AG09309 (cell line): ENCODE data around the gene ST8SIA2.

Experiments used
- DNase-seq: peaks from one replicate; pipeline ENCODE4 v3.0.0-alpha.2; 2010; ENCODE audit warnings: low read depth
- H3K4me3 ChIP-seq: 2 replicates; pipeline ENCODE4 v1.5.1; 2011; ENCODE audit warnings: mild to moderate bottlenecking, low read depth, low read length, moderate library complexity; ENCODE audit not compliant: control insufficient read depth
- CTCF ChIP-seq: IDR thresholded peaks from 2 replicates; pipeline ENCODE4 v1.5.1; 2011; ENCODE audit warnings: mild to moderate bottlenecking, low read depth, low read length, inconsistent platforms; ENCODE audit not compliant: insufficient read depth, control insufficient read depth; ENCODE audit errors: missing control alignments

Gene ST8SIA2

GRCh38 chr15:92485441-92485840, 91.8 kb downstream of the ST8SIA2 start:
- no peak overlapping the region for H3K4me3 ChIP-seq
- no peak for TF ChIP-seq CTCF
- no peak for DNase-seq

- no peak for DNase-seq
- TF ChIP-seq CTCF, result no peak
Measured at GRCh38 chr15:92492551-92493115, 99.0 kb downstream of the ST8SIA2 start.

GRCh38 chr15:92494806-92495336, 101.2 kb downstream of the ST8SIA2 start:
- DNase-seq, result no peak
- TF ChIP-seq CTCF, result no peak
- no peak overlapping the region for H3K4me3 ChIP-seq

More at GRCh38 chr15:92492551-92493115, 99.0 kb downstream of the ST8SIA2 start:
- H3K4me3 ChIP-seq, result no peak overlapping the region

- H3K4me3 ChIP-seq, result no peak overlapping the region
- TF ChIP-seq CTCF, result no peak
- no peak for DNase-seq
Measured at GRCh38 chr15:92495446-92495845, 101.8 kb downstream of the ST8SIA2 start.

DNA sequence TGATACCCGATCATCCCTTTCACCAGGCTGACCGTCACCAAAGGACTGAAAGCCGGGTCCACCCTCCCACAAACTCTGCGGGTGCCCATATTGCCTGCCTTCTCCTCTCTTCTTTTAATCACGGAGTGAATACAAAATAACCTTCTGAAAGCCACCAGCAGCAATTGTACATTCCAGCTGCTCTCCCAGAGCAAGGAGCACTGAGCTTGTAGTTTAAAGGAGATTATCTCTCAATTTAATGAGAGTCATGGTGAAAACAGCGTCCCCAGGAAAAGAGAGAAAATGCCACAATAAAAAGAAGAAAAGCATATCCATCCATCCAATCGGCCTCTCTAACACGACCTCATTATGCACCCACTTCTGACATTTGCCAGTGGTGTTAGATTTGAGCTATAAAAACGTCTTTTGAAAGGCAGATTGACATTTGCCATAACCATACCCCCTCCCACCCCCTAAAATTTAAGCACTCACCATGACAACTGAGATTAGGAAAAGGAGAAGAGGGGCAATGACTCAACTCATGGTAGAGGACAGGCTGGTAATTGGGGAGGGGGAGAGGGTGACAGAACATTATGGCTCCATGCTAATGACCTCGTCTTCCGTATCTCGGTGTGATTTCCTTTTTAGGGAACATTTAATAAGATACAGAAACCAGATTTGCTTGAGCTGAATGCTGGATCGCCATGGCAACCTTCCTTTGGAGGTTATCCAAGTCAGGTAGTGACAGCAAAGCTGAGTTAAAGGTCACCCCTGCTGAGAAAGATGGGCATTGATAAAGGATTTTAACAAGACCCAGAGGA, 106.2 kb downstream of the ST8SIA2 start:
- H3K4me3 ChIP-seq, result no peak overlapping the region
- no peak for DNase-seq
- no peak for TF ChIP-seq CTCF

DNA sequence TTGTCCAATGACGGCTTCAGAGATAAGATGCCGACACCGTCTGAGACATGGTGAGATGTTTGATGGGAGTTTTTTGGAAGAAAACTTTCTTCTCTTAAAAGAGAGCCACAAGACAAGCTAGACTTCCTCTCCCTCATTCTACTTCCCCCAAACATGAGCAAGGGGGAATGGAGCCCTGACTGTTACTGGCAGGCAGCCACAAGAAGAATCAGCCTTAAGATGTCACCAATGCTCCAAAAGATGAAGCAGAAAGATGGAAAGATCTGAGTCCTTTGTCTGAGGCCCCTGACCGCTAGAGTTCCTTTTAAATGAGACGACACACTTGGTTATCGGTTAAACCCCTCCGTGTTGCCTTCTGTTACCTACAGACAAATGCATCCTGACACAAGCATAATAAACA, 108.7 kb downstream of the ST8SIA2 start:
- no peak for DNase-seq
- no peak for TF ChIP-seq CTCF
- H3K4me3 ChIP-seq, result no peak overlapping the region
